Brain microvascular endothelial cell (primary cell): ENCODE results near the gene HAND2.

Source experiments
- DNase-seq: peaks from one replicate; pipeline ENCODE4 v3.0.0-alpha.2; 2020
- H3K27ac ChIP-seq: fragments of 250-450 bp; sonication (Bioruptor Pico); 2 replicates; pipeline ENCODE4 v1.5.1; 2020; ENCODE audit warnings: mild to moderate bottlenecking, moderate library complexity
- H3K27me3 ChIP-seq: fragments of 250-450 bp; sonication (Bioruptor Pico); replicated peaks from 2 replicates; pipeline ENCODE4 v1.5.1; 2020; ENCODE audit warnings: mild to moderate bottlenecking
- H3K36me3 ChIP-seq: fragments of 250-450 bp; sonication (Bioruptor Pico); replicated peaks from 2 replicates; pipeline ENCODE4 v1.5.1; 2020; ENCODE audit warnings: mild to moderate bottlenecking
- H3K4me3 ChIP-seq: 2 replicates; pipeline ENCODE4 v1.5.1; 2011; ENCODE audit warnings: low read depth, mild to moderate bottlenecking, control low read depth, low read length, moderate library complexity
- in situ Hi-C: cut with HindIII; loops from 2 replicates; pipeline ENCODE4 v1.10.0; 2017; ENCODE audit warnings: low sequenced_read_pairs, low pct_ligation_motif_present
- TF ChIP-seq, protein P1 (sequence below): IDR thresholded peaks from 2 replicates; pipeline ENCODE4 v1.5.1; 2011; ENCODE audit warnings: low read depth, mild to moderate bottlenecking, moderate library complexity, low read length, control low read depth, inconsistent platforms; ENCODE audit errors: missing control alignments

Gene HAND2

DNA sequence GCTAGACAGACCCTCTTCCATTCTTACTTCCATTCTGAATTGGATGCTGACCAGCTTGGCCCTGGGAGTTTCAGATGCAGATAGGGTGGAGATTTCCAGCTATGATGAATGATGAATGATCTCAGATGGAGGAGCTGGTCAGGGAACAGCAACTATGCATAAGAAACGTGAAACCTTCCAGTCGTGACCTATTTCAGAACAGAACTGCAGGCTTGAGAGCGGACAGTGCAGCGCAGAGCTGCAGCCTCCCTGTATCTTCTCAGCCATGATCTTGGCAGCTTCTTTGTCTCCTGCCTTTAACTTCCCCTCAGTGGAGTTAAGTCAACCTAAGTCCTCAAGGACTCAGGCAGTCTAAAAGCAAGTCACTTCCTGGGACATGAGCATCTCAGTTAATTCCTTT lies 43.3 kb upstream of the HAND2 start:
- H3K36me3 ChIP-seq, result no peaks in the 10 kb centered on the region
- no peaks in the 10 kb centered on the region for H3K27me3 ChIP-seq
- in situ Hi-C loops, result no loop called here
- no peak overlapping the region for H3K4me3 ChIP-seq
- no peak overlapping the region for H3K27ac ChIP-seq
- DNase-seq, result no peak
- TF ChIP-seq, protein P1, sequence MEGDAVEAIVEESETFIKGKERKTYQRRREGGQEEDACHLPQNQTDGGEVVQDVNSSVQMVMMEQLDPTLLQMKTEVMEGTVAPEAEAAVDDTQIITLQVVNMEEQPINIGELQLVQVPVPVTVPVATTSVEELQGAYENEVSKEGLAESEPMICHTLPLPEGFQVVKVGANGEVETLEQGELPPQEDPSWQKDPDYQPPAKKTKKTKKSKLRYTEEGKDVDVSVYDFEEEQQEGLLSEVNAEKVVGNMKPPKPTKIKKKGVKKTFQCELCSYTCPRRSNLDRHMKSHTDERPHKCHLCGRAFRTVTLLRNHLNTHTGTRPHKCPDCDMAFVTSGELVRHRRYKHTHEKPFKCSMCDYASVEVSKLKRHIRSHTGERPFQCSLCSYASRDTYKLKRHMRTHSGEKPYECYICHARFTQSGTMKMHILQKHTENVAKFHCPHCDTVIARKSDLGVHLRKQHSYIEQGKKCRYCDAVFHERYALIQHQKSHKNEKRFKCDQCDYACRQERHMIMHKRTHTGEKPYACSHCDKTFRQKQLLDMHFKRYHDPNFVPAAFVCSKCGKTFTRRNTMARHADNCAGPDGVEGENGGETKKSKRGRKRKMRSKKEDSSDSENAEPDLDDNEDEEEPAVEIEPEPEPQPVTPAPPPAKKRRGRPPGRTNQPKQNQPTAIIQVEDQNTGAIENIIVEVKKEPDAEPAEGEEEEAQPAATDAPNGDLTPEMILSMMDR, result no peak

DNA sequence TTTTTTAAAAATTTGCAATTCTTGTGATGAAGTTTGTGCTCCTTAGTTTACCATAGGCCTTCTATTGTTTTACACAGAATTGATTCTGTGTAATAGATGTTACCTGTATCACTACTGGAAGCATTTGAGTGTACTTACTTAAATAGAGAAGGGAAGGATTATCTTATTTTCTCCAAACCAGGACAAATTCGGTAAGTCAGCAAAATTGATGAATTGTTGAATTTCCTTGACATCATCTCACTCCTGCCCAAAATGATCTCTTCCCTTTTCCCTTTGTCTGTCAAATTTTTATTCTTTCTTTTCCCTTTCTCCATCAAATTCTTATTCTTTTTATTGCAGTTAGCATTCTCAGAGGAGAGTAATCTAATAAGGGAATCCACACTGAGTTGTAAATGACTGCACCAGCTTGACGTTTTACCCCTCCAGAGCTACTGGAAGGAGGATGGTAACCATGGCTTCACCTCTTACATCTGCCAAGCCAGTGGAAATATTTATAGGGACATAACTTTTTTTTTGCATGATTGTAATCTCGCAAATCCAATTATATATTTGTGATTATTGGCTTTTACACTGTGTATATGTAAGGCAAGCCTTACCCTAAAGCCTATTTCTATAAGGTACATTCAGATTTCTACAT lies 42.6 kb upstream of the HAND2 start:
- TF ChIP-seq, protein P1, result no peak
- H3K27ac ChIP-seq, result no peak overlapping the region
- no peaks in the 10 kb centered on the region for H3K27me3 ChIP-seq
- no peaks in the 10 kb centered on the region for H3K36me3 ChIP-seq
- no peak overlapping the region for H3K4me3 ChIP-seq
- DNase-seq, result no peak
- in situ Hi-C loops, result no loop called here

DNA sequence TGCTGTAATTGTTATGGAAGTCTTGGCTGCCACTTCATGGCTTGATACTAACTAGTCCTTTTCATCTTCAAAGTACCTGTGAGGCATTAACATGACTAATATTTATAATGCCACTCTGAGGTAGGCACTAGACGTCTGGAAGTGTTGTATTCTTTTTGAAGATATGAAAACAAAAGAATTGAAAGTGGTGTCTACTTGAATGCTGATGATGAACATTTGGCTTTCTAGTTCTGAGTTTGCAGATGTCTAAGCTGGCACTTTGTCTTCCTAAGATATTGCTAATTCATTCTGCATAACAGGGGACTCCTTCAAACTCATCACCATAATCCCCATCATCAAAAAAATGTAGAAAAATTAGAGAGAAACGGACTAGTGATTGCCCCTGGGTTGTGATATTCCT lies 41.6 kb upstream of the HAND2 start:
- TF ChIP-seq, protein P1, result no peak
- no peaks in the 10 kb centered on the region for H3K27me3 ChIP-seq
- H3K27ac ChIP-seq, result no peak overlapping the region
- no peak overlapping the region for H3K4me3 ChIP-seq
- in situ Hi-C loops, result no loop called here
- no peaks in the 10 kb centered on the region for H3K36me3 ChIP-seq
- no peak for DNase-seq

- TF ChIP-seq, protein P1, result no peak
- Histone ChIP-seq H3K4me3 (no peak overlapping the region), H3K36me3 (no peaks in the 10 kb centered on the region), H3K27ac (no peak overlapping the region), H3K27me3 (no peaks in the 10 kb centered on the region)
- no peak for DNase-seq
- in situ Hi-C loops, result no loop called here
These were observed 35.3 kb upstream of the HAND2 start for GRCh38 chr4:173565281-173565680.

DNA sequence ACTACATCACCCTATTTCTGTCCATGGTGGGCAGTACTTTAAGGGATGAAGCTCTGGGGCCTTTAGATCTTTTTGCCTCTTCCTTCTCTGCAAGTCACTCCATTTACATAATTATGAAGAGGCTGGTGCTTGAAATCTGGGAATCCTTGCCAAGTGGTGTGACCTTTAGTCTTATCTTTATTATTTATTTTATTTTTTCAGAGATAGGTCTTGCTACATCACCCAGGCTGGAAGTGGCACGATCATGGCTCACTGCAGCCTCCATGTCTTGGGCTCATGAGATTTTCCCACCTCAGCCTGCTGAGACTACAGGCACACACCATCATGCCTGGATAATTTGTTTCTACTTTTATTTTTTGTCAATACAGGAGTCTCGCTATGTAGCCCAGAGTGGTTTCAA lies 34.4 kb upstream of the HAND2 start:
- no peak for DNase-seq
- Histone ChIP-seq H3K27ac (no peak overlapping the region), H3K4me3 (no peak overlapping the region), H3K27me3 (no peaks in the 10 kb centered on the region), H3K36me3 (no peaks in the 10 kb centered on the region)
- TF ChIP-seq, protein P1, result no peak
- in situ Hi-C loops, result no loop called here

DNA sequence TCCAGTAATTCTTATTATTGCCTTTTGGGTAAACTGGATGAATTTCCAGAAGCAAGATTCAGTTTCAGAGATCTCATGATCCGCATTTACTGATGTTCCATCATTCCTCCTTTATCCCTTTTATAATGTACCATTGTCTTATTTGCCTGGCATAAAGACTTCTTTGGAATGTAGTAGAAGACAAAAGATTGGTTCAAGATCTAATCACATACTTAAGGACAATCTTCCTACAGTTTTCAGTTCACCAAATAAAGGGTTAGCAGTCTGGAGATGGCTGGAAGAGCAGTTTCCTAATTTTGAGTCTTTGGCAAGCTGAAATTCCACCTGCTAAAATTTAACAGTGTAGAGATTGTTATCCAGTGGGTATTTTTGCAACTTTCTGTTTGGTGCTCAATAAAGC lies 30.9 kb upstream of the HAND2 start:
- H3K27me3 ChIP-seq, result no peaks in the 10 kb centered on the region
- in situ Hi-C loops, result no loop called here
- H3K27ac ChIP-seq, result no peak overlapping the region
- DNase-seq, result no peak
- TF ChIP-seq, protein P1, result no peak
- no peak overlapping the region for H3K4me3 ChIP-seq
- H3K36me3 ChIP-seq, result no peaks in the 10 kb centered on the region
